Measurements from ENCODE around the gene PRKG2.

Gene PRKG2

GRCh38 chr4:81093720-81094401 lies 121.2 kb downstream of the PRKG2 start:
- no peaks in the 10 kb centered on the region for H3K36me3 ChIP-seq (ENCODE audit: insufficient read depth, low read length)
- no peaks in the 10 kb centered on the region for H3K4me1 ChIP-seq (ENCODE audit: insufficient read depth, low read length)
- H2AFZ ChIP-seq (ENCODE audit: low read depth, low read length) = no peak overlapping the region
- H3K27me3 ChIP-seq (ENCODE audit: insufficient read depth, low read length) = no peaks in the 10 kb centered on the region
- no peak overlapping the region for H3K4me3 ChIP-seq (ENCODE audit: low read length)
- H3K9me3 ChIP-seq (ENCODE audit: low read length) = no peaks in the 10 kb centered on the region

GRCh38 chr4:81085979-81086378 lies 129.0 kb downstream of the PRKG2 start:
- H2AFZ ChIP-seq (ENCODE audit: low read depth, low read length) = no peak overlapping the region
- no peaks in the 10 kb centered on the region for H3K36me3 ChIP-seq (ENCODE audit: insufficient read depth, low read length)
- H3K4me3 ChIP-seq (ENCODE audit: low read length) = no peak overlapping the region
- H3K9me3 ChIP-seq (ENCODE audit: low read length) = no peaks in the 10 kb centered on the region
- H3K4me1 ChIP-seq (ENCODE audit: insufficient read depth, low read length) = no peaks in the 10 kb centered on the region
- H3K27me3 ChIP-seq (ENCODE audit: insufficient read depth, low read length) = no peaks in the 10 kb centered on the region

GRCh38 chr4:81085291-81085690 lies 129.7 kb downstream of the PRKG2 start:
- no peaks in the 10 kb centered on the region for H3K4me1 ChIP-seq (ENCODE audit: insufficient read depth, low read length)
- H2AFZ ChIP-seq (ENCODE audit: low read depth, low read length) = no peak overlapping the region
- H3K4me3 ChIP-seq (ENCODE audit: low read length) = no peak overlapping the region
- H3K27me3 ChIP-seq (ENCODE audit: insufficient read depth, low read length) = no peaks in the 10 kb centered on the region
- no peaks in the 10 kb centered on the region for H3K9me3 ChIP-seq (ENCODE audit: low read length)
- no peaks in the 10 kb centered on the region for H3K36me3 ChIP-seq (ENCODE audit: insufficient read depth, low read length)

- Histone ChIP-seq H3K4me3 (ENCODE audit: low read length) (no peak overlapping the region), H3K9me3 (ENCODE audit: low read length) (no peaks in the 10 kb centered on the region)
These were observed 130.4 kb downstream of the PRKG2 start for GRCh38 chr4:81084634-81085033.

GRCh38 chr4:81084029-81084428 lies 131.0 kb downstream of the PRKG2 start:
- no peaks in the 10 kb centered on the region for H3K27me3 ChIP-seq (ENCODE audit: insufficient read depth, low read length)
- H3K36me3 ChIP-seq (ENCODE audit: insufficient read depth, low read length) = no peaks in the 10 kb centered on the region
- no peak overlapping the region for H2AFZ ChIP-seq (ENCODE audit: low read depth, low read length)
- no peaks in the 10 kb centered on the region for H3K9me3 ChIP-seq (ENCODE audit: low read length)
- H3K4me1 ChIP-seq (ENCODE audit: insufficient read depth, low read length) = no peaks in the 10 kb centered on the region
- no peak overlapping the region for H3K4me3 ChIP-seq (ENCODE audit: low read length)

More at GRCh38 chr4:81084634-81085033, 130.4 kb downstream of the PRKG2 start:
- Histone ChIP-seq H3K27me3 (ENCODE audit: insufficient read depth, low read length) (no peaks in the 10 kb centered on the region), H2AFZ (ENCODE audit: low read depth, low read length) (no peak overlapping the region), H3K36me3 (ENCODE audit: insufficient read depth, low read length) (no peaks in the 10 kb centered on the region), H3K4me1 (ENCODE audit: insufficient read depth, low read length) (no peaks in the 10 kb centered on the region)

GRCh38 chr4:81081156-81081555 lies 133.9 kb downstream of the PRKG2 start:
- no peak overlapping the region for H2AFZ ChIP-seq (ENCODE audit: low read depth, low read length)

GRCh38 chr4:81071013-81071412 lies 144.0 kb downstream of the PRKG2 start:
- no peaks in the 10 kb centered on the region for H3K36me3 ChIP-seq (ENCODE audit: insufficient read depth, low read length)
- H3K9me3 ChIP-seq (ENCODE audit: low read length) = no peaks in the 10 kb centered on the region
- peaks cover 2% of the 10 kb centered on the region for H3K27me3 ChIP-seq (ENCODE audit: insufficient read depth, low read length)
- no peak overlapping the region for H2AFZ ChIP-seq (ENCODE audit: low read depth, low read length)
- no peak overlapping the region for H3K4me3 ChIP-seq (ENCODE audit: low read length)
- H3K4me1 ChIP-seq (ENCODE audit: insufficient read depth, low read length) = no peaks in the 10 kb centered on the region

More at GRCh38 chr4:81081156-81081555, 133.9 kb downstream of the PRKG2 start:
- Histone ChIP-seq H3K27me3 (ENCODE audit: insufficient read depth, low read length) (no peaks in the 10 kb centered on the region), H3K4me1 (ENCODE audit: insufficient read depth, low read length) (no peaks in the 10 kb centered on the region), H3K4me3 (ENCODE audit: low read length) (no peak overlapping the region), H3K36me3 (ENCODE audit: insufficient read depth, low read length) (no peaks in the 10 kb centered on the region), H3K9me3 (ENCODE audit: low read length) (no peaks in the 10 kb centered on the region)

GRCh38 chr4:81069706-81070331 lies 145.2 kb downstream of the PRKG2 start:
- H3K9me3 ChIP-seq (ENCODE audit: low read length) = no peaks in the 10 kb centered on the region
- no peaks in the 10 kb centered on the region for H3K4me1 ChIP-seq (ENCODE audit: insufficient read depth, low read length)
- H3K27me3 ChIP-seq (ENCODE audit: insufficient read depth, low read length) = peaks cover 2% of the 10 kb centered on the region
- H3K36me3 ChIP-seq (ENCODE audit: insufficient read depth, low read length) = no peaks in the 10 kb centered on the region
- no peak overlapping the region for H3K4me3 ChIP-seq (ENCODE audit: low read length)
- no peak overlapping the region for H2AFZ ChIP-seq (ENCODE audit: low read depth, low read length)

- Histone ChIP-seq H3K27me3 (ENCODE audit: insufficient read depth, low read length) (no peaks in the 10 kb centered on the region), H3K4me3 (ENCODE audit: low read length) (no peak overlapping the region), H3K4me1 (ENCODE audit: insufficient read depth, low read length) (no peaks in the 10 kb centered on the region), H2AFZ (ENCODE audit: low read depth, low read length) (no peak overlapping the region), H3K36me3 (ENCODE audit: insufficient read depth, low read length) (no peaks in the 10 kb centered on the region), H3K9me3 (ENCODE audit: low read length) (no peaks in the 10 kb centered on the region)
These were observed 149.6 kb downstream of the PRKG2 start for GRCh38 chr4:81065446-81065845.

GRCh38 chr4:81062001-81062400 lies 153.0 kb downstream of the PRKG2 start:
- Histone ChIP-seq H2AFZ (ENCODE audit: low read depth, low read length) (no peak overlapping the region), H3K27me3 (ENCODE audit: insufficient read depth, low read length) (no peaks in the 10 kb centered on the region), H3K36me3 (ENCODE audit: insufficient read depth, low read length) (no peaks in the 10 kb centered on the region), H3K9me3 (ENCODE audit: low read length) (no peaks in the 10 kb centered on the region), H3K4me3 (ENCODE audit: low read length) (no peak overlapping the region), H3K4me1 (ENCODE audit: insufficient read depth, low read length) (no peaks in the 10 kb centered on the region)

- no peak overlapping the region for H2AFZ ChIP-seq (ENCODE audit: low read depth, low read length)
- no peaks in the 10 kb centered on the region for H3K4me1 ChIP-seq (ENCODE audit: insufficient read depth, low read length)
- no peak overlapping the region for H3K4me3 ChIP-seq (ENCODE audit: low read length)
These were observed 153.7 kb downstream of the PRKG2 start for GRCh38 chr4:81061344-81061730.

GRCh38 chr4:81060587-81061343 lies 154.3 kb downstream of the PRKG2 start:
- Histone ChIP-seq H2AFZ (ENCODE audit: low read depth, low read length) (no peak overlapping the region), H3K27me3 (ENCODE audit: insufficient read depth, low read length) (no peaks in the 10 kb centered on the region), H3K36me3 (ENCODE audit: insufficient read depth, low read length) (no peaks in the 10 kb centered on the region), H3K9me3 (ENCODE audit: low read length) (no peaks in the 10 kb centered on the region), H3K4me1 (ENCODE audit: insufficient read depth, low read length) (no peaks in the 10 kb centered on the region), H3K4me3 (ENCODE audit: low read length) (no peak overlapping the region)

More at GRCh38 chr4:81061344-81061730, 153.7 kb downstream of the PRKG2 start:
- H3K36me3 ChIP-seq (ENCODE audit: insufficient read depth, low read length) = no peaks in the 10 kb centered on the region
- no peaks in the 10 kb centered on the region for H3K27me3 ChIP-seq (ENCODE audit: insufficient read depth, low read length)
- no peaks in the 10 kb centered on the region for H3K9me3 ChIP-seq (ENCODE audit: low read length)

- Histone ChIP-seq H2AFZ (ENCODE audit: low read depth, low read length) (no peak overlapping the region), H3K36me3 (ENCODE audit: insufficient read depth, low read length) (no peaks in the 10 kb centered on the region), H3K9me3 (ENCODE audit: low read length) (no peaks in the 10 kb centered on the region), H3K27me3 (ENCODE audit: insufficient read depth, low read length) (no peaks in the 10 kb centered on the region), H3K4me3 (ENCODE audit: low read length) (no peak overlapping the region), H3K4me1 (ENCODE audit: insufficient read depth, low read length) (no peaks in the 10 kb centered on the region)
These were observed 156.4 kb downstream of the PRKG2 start for GRCh38 chr4:81058621-81059020.
